GM12878 (cell line): ENCODE results near the gene AGMAT. TPM values are rescaled to one million over a fixed set of nuclear protein-coding genes. Genes with fewer than 3 reads are reported as not detected.

Experiments used
- ATAC-seq: fragments of 200-7000 bp; cut with Tn5 transposase; 3 replicates; pipeline ENCODE4 v1.9.1; 2020; ENCODE audit warnings: mild to moderate bottlenecking, moderate library complexity
- BruUV-seq: library from RNA; stranded (reverse); fragments of 400-500 nt; replicated peaks from 2 replicates; lab custom pipeline; 2021; lab: Mats Ljungman, UMichigan
- CTCF ChIA-PET: fragments of 300-600 bp; sonication (Branson Sonifier 250); formaldehyde crosslinking; extraction: SDS; loops from one replicate; lab custom pipeline; 2021; ENCODE audit warnings: inconsistent platforms; lab: Yijun Ruan, JAX
- POLR2A ChIA-PET: fragments of 350-600 bp; formaldehyde crosslinking; extraction: SDS; loops from one replicate; lab custom pipeline; 2021; ENCODE audit warnings: inconsistent platforms; lab: Charles Lee
- RAD21 ChIA-PET: fragments of 300-600 bp; sonication (Branson Sonifier 250); formaldehyde crosslinking; loops from one replicate; lab custom pipeline; 2023; ENCODE audit warnings: antibody characterized with exemption; ENCODE audit not compliant: unreplicated experiment; lab: Charles Lee
- SMC1A ChIA-PET: fragments of 300-600 bp; sonication (Branson Sonifier 250); formaldehyde crosslinking; loops from one replicate; lab custom pipeline; 2023; ENCODE audit not compliant: unreplicated experiment, uncharacterized antibody; lab: Charles Lee
- DNase-seq: peaks from one replicate; pipeline ENCODE4 v3.0.0-alpha.2; 2011; ENCODE audit warnings: low read depth, low spot score
- FAIRE-seq: peaks from 3 replicates; lab custom pipeline; 2011; peaks lifted over from hg19 to GRCh38; lab: Jason Lieb, UNC
- H2AFZ ChIP-seq: 2 replicates; pipeline ENCODE4 v1.6.0; 2011; ENCODE audit warnings: low read depth, low read length, control low read depth; ENCODE audit not compliant: control insufficient read depth
- H3K27ac ChIP-seq: 2 replicates; pipeline ENCODE4 v1.5.1; 2011; ENCODE audit warnings: control low read depth; ENCODE audit not compliant: control insufficient read depth, insufficient read depth
- H3K27me3 ChIP-seq, 2 experiments: replicated peaks in 1 of 2; 2 replicates each; pipeline versions ENCODE4 v1.6.0 to v1.6.1; 2011; ENCODE audit warnings: low read length in 1 of 2; ENCODE audit not compliant: control insufficient read depth in 2 of 2, insufficient read depth in 2 of 2
- H3K36me3 ChIP-seq, 2 experiments: 2 replicates each; pipeline ENCODE4 v1.5.1; 2011; ENCODE audit warnings: low read length in 1 of 2; ENCODE audit not compliant: control insufficient read depth in 2 of 2, insufficient read depth in 2 of 2
- H3K4me1 ChIP-seq: 2 replicates; pipeline ENCODE4 v1.6.1; 2011; ENCODE audit warnings: mild to moderate bottlenecking, low read length, moderate library complexity, mixed read lengths; ENCODE audit not compliant: control insufficient read depth, insufficient read depth
- H3K4me2 ChIP-seq: 2 replicates; pipeline ENCODE4 v1.6.0; 2011; ENCODE audit warnings: control low read depth; ENCODE audit not compliant: control insufficient read depth, insufficient read depth
- H3K4me3 ChIP-seq: fragments of 200-600 bp; sonication (generic); 2 replicates; pipeline ENCODE4 v1.5.1; 2016
- H3K79me2 ChIP-seq: 2 replicates; pipeline ENCODE4 v1.6.0; 2011; ENCODE audit warnings: low read length; ENCODE audit not compliant: control insufficient read depth, insufficient read depth
- H3K9ac ChIP-seq: 2 replicates; pipeline ENCODE4 v1.8.0; 2011; ENCODE audit warnings: low read length, control low read depth, mixed read lengths; ENCODE audit not compliant: control insufficient read depth, insufficient read depth
- H3K9me3 ChIP-seq: replicated peaks from 3 replicates; pipeline ENCODE4 v1.5.1; 2011; ENCODE audit warnings: mild to moderate bottlenecking, low read length; ENCODE audit not compliant: control insufficient read depth, insufficient read depth
- H4K20me1 ChIP-seq: 2 replicates; pipeline ENCODE4 v1.6.0; 2011; ENCODE audit not compliant: control insufficient read depth, insufficient read depth
- BACH1 ChIP-seq: fragments of 450-650 bp; IDR thresholded peaks from 2 replicates; pipeline ENCODE4 v1.6.1; 2017; ENCODE audit warnings: mild to moderate bottlenecking, borderline replicate concordance
- BHLHE40 ChIP-seq, 2 experiments: fragments of 450-650 bp in 1 of 2; IDR thresholded peaks; 2 replicates each; pipeline ENCODE4 v1.6.1; 2011 to 2017; ENCODE audit warnings: low read depth in 2 of 2, borderline replicate concordance in 1 of 2, improper control_type of control experiment in 1 of 2, low read length in 1 of 2, mild to moderate bottlenecking in 1 of 2
- CBX5 ChIP-seq: sonication (generic); IDR thresholded peaks from 2 replicates; pipeline ENCODE4 v1.6.1; 2016; ENCODE audit warnings: low read depth, moderate library complexity, mild to moderate bottlenecking, inconsistent platforms
- CHD4 ChIP-seq: fragments of 200-600 bp; sonication (generic); IDR thresholded peaks from 2 replicates; pipeline ENCODE4 v1.6.1; 2016; ENCODE audit warnings: mild to moderate bottlenecking
- GABPA ChIP-seq: IDR thresholded peaks from 2 replicates; pipeline ENCODE4 v1.6.1; 2014; ENCODE audit warnings: antibody characterized with exemption, low read depth, mild to moderate bottlenecking, inconsistent platforms
- HCFC1 ChIP-seq: fragments of 150-350 bp; IDR thresholded peaks from 2 replicates; pipeline ENCODE4 v1.6.1; 2014; ENCODE audit warnings: low read length
- HDAC2 ChIP-seq: fragments of 200-600 bp; sonication (generic); IDR thresholded peaks from 2 replicates; pipeline ENCODE4 v1.6.1; 2017
- HDGF ChIP-seq: fragments of 450-650 bp; IDR thresholded peaks from 2 replicates; pipeline ENCODE4 v1.6.1; 2016; ENCODE audit warnings: antibody characterized with exemption
- MTA3 ChIP-seq: IDR thresholded peaks from 2 replicates; pipeline ENCODE4 v1.6.1; 2012; ENCODE audit warnings: low read length, inconsistent platforms, borderline replicate concordance
- MXI1 ChIP-seq: fragments of 150-350 bp; IDR thresholded peaks from 2 replicates; pipeline ENCODE4 v1.6.1; 2011; ENCODE audit warnings: low read depth, mild to moderate bottlenecking, inconsistent platforms, low read length, improper control_type of control experiment
- MYB ChIP-seq: fragments of 150-350 bp; IDR thresholded peaks from 2 replicates; pipeline ENCODE4 v1.6.1; 2014; ENCODE audit warnings: mild to moderate bottlenecking, low read depth, low read length, borderline replicate concordance
- NFIC ChIP-seq: IDR thresholded peaks from 2 replicates; pipeline ENCODE4 v1.6.1; 2012; ENCODE audit warnings: low read depth, mild to moderate bottlenecking, inconsistent platforms, low read length, moderate library complexity
- NR2F1 ChIP-seq: fragments of 450-650 bp; conservative IDR thresholded peaks from 2 replicates; pipeline ENCODE4 v1.6.1; 2017; ENCODE audit warnings: mild to moderate bottlenecking
- PAX8 ChIP-seq: fragments of 450-650 bp; IDR thresholded peaks from 2 replicates; pipeline ENCODE4 v1.6.1; 2017; ENCODE audit warnings: mild to moderate bottlenecking, moderate library complexity
- SPI1 ChIP-seq: IDR thresholded peaks from 2 replicates; pipeline ENCODE4 v1.6.1; 2011; ENCODE audit warnings: low read depth, mild to moderate bottlenecking, low read length, moderate library complexity, borderline replicate concordance; ENCODE audit not compliant: insufficient read depth
- SREBF1 ChIP-seq: IDR thresholded peaks from 2 replicates; pipeline ENCODE4 v1.6.1; 2012; ENCODE audit warnings: mild to moderate bottlenecking, low read length
- STAT1 ChIP-seq: fragments of 450-650 bp; conservative IDR thresholded peaks from 2 replicates; pipeline ENCODE4 v1.6.1; 2014; ENCODE audit warnings: antibody characterized with exemption, mild to moderate bottlenecking
- WGBS: methylation state at CpG from one replicate; pipeline ENCODE4 v1.1.6; 2016; ENCODE audit warnings: low lambda C conversion rate; ENCODE audit not compliant: insufficient replicate concordance, insufficient coverage; ENCODE audit errors: missing lambda C conversion rate; 5-methylcytosine and 5-hydroxymethylcytosine counted together
- in situ Hi-C: fragments of 300-500 bp; cut with MboI; formaldehyde crosslinking; loops from 9 replicates; pipeline ENCODE4 v1.14.3; 2018; ENCODE audit warnings: mixed read lengths
- intact Hi-C: fragments of 100-400 bp; cut with micrococcal nuclease; formaldehyde crosslinking; loops from one replicate; pipeline ENCODE4 v1.14.2; 2022; ENCODE audit not compliant: unreplicated experiment
- polyA plus RNA-seq, 11 experiments: library from polyadenylated mRNA; depleted of rRNA in 4 of 11; unstranded in 6 of 11; stranded (reverse) in 5 of 11; fragments of >200 nt; fragmentation: Nextera tagmentation in 4 of 11; fragmentation: Illumina TruSeq in 1 of 11; extraction: Ambion mirVana in 4 of 11; extraction: Trizol in 1 of 11; gene quantifications; 1 replicate in 1 of 11; 2 replicates in 10 of 11; pipeline versions ENCODE4 v1.2.1 to v1.2.3, GENCODE V29; 2011 to 2016; ENCODE audit warnings: inconsistent platforms in 2 of 11, missing spikeins in 2 of 11, low read depth in 1 of 11
- total RNA-seq, 4 experiments: library from RNA; depleted of rRNA in 3 of 4; stranded (reverse); fragments of >200 nt in 3 of 4; fragmentation: Illumina TruSeq in 1 of 4; extraction: Trizol in 1 of 4; gene quantifications; 2 replicates each; pipeline versions ENCODE4 v1.2.1 to v1.2.3, GENCODE V29; 2013 to 2021
- TF ChIP-seq, protein P1 (sequence below): fragments of 450-650 bp; IDR thresholded peaks from 2 replicates; pipeline ENCODE4 v1.6.1; 2017; ENCODE audit warnings: antibody characterized with exemption, mild to moderate bottlenecking, moderate library complexity
- TF ChIP-seq, protein P2 (sequence below): IDR thresholded peaks from 2 replicates; pipeline ENCODE4 v1.6.1; 2011; ENCODE audit warnings: borderline replicate concordance, low read depth, mild to moderate bottlenecking, moderate library complexity, mixed read lengths, low read length; ENCODE audit not compliant: insufficient read depth; ENCODE audit errors: extremely low read length

Gene AGMAT
- total and polyA plus RNA-seq, 10 of the 15 experiments (the other 5 are each of a cell fraction or from before 2014, with no cell fraction given): 0.47 to 7.9 (median 4.7) TPM

DNA sequence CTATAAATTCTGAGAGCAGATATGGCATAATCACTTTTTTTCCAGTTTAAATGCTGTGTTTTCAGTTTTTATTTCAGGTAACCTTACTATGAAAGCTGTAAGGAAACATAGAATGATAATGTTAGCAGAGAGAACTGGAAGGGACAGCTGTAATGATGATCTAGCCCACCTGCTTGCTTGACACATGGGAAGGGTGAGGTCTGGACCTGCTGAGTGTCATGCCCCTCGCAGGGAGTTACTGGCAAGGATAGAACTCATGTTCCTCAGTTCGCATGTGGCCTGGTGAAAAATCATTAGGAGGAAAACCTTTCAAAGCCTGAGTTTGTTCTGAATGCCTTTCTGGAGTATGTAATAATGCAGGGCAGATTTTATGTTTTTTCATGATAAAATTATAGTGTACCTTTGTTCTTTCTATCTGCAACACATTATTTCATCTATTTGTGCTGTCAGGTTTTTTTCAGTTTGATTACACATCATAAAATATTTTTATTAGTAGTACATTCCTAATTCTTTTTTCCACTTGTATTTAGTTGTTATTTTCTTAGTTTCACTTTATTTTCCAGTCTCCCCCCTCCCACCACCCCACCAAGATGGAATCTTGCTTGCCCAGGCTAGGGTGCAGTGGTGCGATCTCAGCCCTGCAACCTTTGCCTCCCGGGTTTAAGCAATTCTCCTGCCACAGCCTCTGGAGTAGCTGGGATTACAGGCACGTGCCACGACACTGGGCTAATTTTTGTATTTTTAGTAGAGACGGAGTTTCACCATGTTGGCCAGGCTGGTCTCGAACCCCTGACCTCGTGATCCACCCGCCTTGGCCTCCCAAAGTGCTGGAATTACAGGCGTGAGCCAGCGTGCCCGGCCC is 40.4 kb upstream of the AGMAT start (continued):
- TF ChIP-seq NFIC (no peak), HDAC2 (no peak)

DNA sequence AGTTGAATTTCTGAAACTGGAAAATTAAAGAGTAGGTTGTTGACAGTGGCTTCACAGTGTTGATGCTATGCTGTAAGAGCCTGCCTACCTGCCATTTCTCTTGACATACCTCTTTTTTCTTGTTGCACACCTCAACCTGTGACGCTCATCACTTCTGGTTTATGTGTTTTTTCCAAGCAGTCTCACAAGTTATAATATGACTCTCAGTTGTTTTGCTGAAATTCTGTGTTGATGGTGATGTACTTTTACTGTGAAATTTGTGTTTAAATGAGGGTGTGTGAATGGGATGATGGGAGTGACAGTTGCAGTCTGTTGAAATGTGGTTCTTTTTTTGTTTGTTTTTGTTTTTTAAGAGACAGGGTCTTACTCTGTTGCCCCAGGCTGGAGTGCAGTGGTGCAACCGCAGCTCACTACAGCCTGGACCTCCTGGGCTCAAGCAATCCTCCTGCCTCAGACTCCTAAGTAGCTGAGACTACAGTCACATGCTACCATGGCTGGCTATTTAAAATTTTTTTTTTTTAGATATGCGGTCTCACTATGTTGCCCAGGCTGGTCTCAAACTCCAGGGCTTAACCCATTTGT is 39.4 kb upstream of the AGMAT start:
- POLR2A ChIA-PET: no interaction called here
- Histone ChIP-seq H3K4me3 (no peak overlapping the region), H3K9ac (no peak overlapping the region), H3K79me2 (peaks cover 63% of the 10 kb centered on the region), H3K27me3 (no peaks in the 10 kb centered on the region), H3K9me3 (no peaks in the 10 kb centered on the region), H3K4me1 (peaks cover 25% of the 10 kb centered on the region), H2AFZ (no peak overlapping the region), H3K36me3 (no peaks in the 10 kb centered on the region; a peak in 1 of 4 replicates), H3K4me2 (no peak overlapping the region), H3K27ac (no peak overlapping the region), H4K20me1 (no peaks in the 10 kb centered on the region)
- FAIRE-seq: no peak
- SMC1A ChIA-PET: interaction anchor here (0.7 kb wide), 1 partner anchor 632 kb away, joined by 3 read pairs; no protein-coding TSS in a partner anchor
- RAD21 ChIA-PET: no interaction called here
- intact Hi-C loops (no loop called here), in situ Hi-C loops (no loop called here)
- no TSS peak for BruUV-seq
- 78% methylated on average over 3 of the region's 3 CpGs for WGBS
- ATAC-seq: no peak
- CTCF ChIA-PET: no interaction called here
- DNase-seq: no peak
- no peak for TF ChIP-seq HCFC1
- no peak for TF ChIP-seq PAX8
- no peak for TF ChIP-seq MXI1
- no peak for TF ChIP-seq CBX5
- no peak for TF ChIP-seq CHD4
- TF ChIP-seq MTA3: no peak
- TF ChIP-seq NR2F1: no peak
- TF ChIP-seq BHLHE40 (IDR thresholded peaks at IDR 0.05; ENCODE audit: borderline replicate concordance in 1 of 2, low read depth in 2 of 2, low read length in 1 of 2): no peak
- TF ChIP-seq GABPA: no peak
- no peak for TF ChIP-seq BACH1
- TF ChIP-seq, protein P1, sequence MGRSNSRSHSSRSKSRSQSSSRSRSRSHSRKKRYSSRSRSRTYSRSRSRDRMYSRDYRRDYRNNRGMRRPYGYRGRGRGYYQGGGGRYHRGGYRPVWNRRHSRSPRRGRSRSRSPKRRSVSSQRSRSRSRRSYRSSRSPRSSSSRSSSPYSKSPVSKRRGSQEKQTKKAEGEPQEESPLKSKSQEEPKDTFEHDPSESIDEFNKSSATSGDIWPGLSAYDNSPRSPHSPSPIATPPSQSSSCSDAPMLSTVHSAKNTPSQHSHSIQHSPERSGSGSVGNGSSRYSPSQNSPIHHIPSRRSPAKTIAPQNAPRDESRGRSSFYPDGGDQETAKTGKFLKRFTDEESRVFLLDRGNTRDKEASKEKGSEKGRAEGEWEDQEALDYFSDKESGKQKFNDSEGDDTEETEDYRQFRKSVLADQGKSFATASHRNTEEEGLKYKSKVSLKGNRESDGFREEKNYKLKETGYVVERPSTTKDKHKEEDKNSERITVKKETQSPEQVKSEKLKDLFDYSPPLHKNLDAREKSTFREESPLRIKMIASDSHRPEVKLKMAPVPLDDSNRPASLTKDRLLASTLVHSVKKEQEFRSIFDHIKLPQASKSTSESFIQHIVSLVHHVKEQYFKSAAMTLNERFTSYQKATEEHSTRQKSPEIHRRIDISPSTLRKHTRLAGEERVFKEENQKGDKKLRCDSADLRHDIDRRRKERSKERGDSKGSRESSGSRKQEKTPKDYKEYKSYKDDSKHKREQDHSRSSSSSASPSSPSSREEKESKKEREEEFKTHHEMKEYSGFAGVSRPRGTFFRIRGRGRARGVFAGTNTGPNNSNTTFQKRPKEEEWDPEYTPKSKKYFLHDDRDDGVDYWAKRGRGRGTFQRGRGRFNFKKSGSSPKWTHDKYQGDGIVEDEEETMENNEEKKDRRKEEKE: no peak
- no peak for TF ChIP-seq MYB
- TF ChIP-seq HDGF: no peak
- no peak for TF ChIP-seq SPI1
- TF ChIP-seq, protein P2, sequence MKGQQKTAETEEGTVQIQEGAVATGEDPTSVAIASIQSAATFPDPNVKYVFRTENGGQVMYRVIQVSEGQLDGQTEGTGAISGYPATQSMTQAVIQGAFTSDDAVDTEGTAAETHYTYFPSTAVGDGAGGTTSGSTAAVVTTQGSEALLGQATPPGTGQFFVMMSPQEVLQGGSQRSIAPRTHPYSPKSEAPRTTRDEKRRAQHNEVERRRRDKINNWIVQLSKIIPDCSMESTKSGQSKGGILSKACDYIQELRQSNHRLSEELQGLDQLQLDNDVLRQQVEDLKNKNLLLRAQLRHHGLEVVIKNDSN: no peak
- TF ChIP-seq STAT1: no peak
- no peak for TF ChIP-seq SREBF1
